Peyer's patch (tissue), 4 donors: ENCODE results near the gene ADAP1.

Source experiments
- CTCF ChIP-seq, 6 experiments: fragments of 450-650 bp in 4 of 6; fragments of 200-600 bp in 2 of 6; sonication (generic) in 1 of 6; IDR thresholded peaks; one replicate each; pipeline ENCODE4 v1.5.1; 2017 to 2019; ENCODE audit warnings: antibody characterized with exemption in 6 of 6, mild to moderate bottlenecking in 3 of 6, moderate library complexity in 1 of 6
- POLR2A ChIP-seq, 2 donors: fragments of 450-650 bp; IDR thresholded peaks; one replicate each; pipeline ENCODE4 v1.5.1; 2017; ENCODE audit warnings: antibody characterized with exemption in 2 of 2, mild to moderate bottlenecking in 2 of 2, moderate library complexity in 2 of 2

GRCh38 chr7:911791-912480 is 42.5 kb downstream of the ADAP1 start:
- TF ChIP-seq CTCF (IDR thresholded peaks at IDR 0.05) = no peak
- TF ChIP-seq POLR2A (IDR thresholded peaks at IDR 0.05) = no peak
